SK-N-SH (cell line): ENCODE results near the gene TAB2. TPM values are rescaled to one million over a fixed set of nuclear protein-coding genes. Genes with fewer than 3 reads are reported as not detected.

Experiments used
- CTCF ChIA-PET: fragments of 300-600, 350-600 bp; formaldehyde crosslinking; extraction: SDS; loops from one replicate; lab custom pipeline; 2021; lab: Yijun Ruan, JAX
- POLR2A ChIA-PET: fragments of 350-600 bp; sonication (Branson Sonifier 250); formaldehyde crosslinking; extraction: SDS; loops from one replicate; lab custom pipeline; 2020; ENCODE audit warnings: antibody characterized with exemption, inconsistent platforms; lab: Yijun Ruan, JAX
- DNase-seq: peaks from one replicate; pipeline ENCODE4 v3.0.0; 2012
- H2AFZ ChIP-seq: fragments of 200-600 bp; sonication (generic); 2 replicates; pipeline ENCODE4 v1.8.1; 2016; ENCODE audit warnings: antibody characterized with exemption, mild to moderate bottlenecking, low read depth
- H3F3A ChIP-seq: fragments of 200-600 bp; sonication (generic); replicated peaks from 2 replicates; pipeline ENCODE3; 2016; ENCODE audit warnings: antibody characterized with exemption, mild to moderate bottlenecking; ENCODE audit not compliant: insufficient read depth
- H3K27ac ChIP-seq, 2 experiments: fragments of 200-500 bp in 1 of 2; fragments of 200-600 bp in 1 of 2; sonication (Bioruptor generic) in 1 of 2; sonication (generic), shearing (Covaris generic) in 1 of 2; 2 replicates each; pipeline versions ENCODE4 v1.5.1 to v1.6.1; 2014 to 2016; ENCODE audit warnings: low read depth in 2 of 2, inconsistent platforms in 1 of 2, low read length in 1 of 2, mild to moderate bottlenecking in 1 of 2, mixed read lengths in 1 of 2
- H3K27me3 ChIP-seq: fragments of 200-600 bp; sonication (generic), shearing (Covaris generic); 2 replicates; pipeline ENCODE4 v1.6.1; 2016; ENCODE audit warnings: mixed run types; ENCODE audit not compliant: insufficient read depth
- H3K36me3 ChIP-seq, 2 experiments: fragments of 200-500 bp in 1 of 2; fragments of 200-600 bp in 1 of 2; sonication (Bioruptor generic) in 1 of 2; sonication (generic) in 1 of 2; replicated peaks in 1 of 2; 2 replicates each; pipeline versions ENCODE3 to v1.5.1; 2014 to 2016; ENCODE audit warnings: low read length in 1 of 2, mild to moderate bottlenecking in 1 of 2; ENCODE audit not compliant: insufficient read depth in 2 of 2, control insufficient read depth in 1 of 2
- H3K4me1 ChIP-seq, 2 experiments: fragments of 200-500 bp in 1 of 2; fragments of 200-600 bp in 1 of 2; sonication (Bioruptor generic) in 1 of 2; sonication (generic), shearing (Covaris generic) in 1 of 2; 2 replicates each; pipeline versions ENCODE4 v1.5.1 to v1.6.1; 2014 to 2016; ENCODE audit warnings: low read depth in 1 of 2, low read length in 1 of 2, mixed run types in 1 of 2; ENCODE audit not compliant: insufficient read depth in 2 of 2, control insufficient read depth in 1 of 2
- H3K4me2 ChIP-seq: fragments of 200-600 bp; sonication (generic), shearing (Covaris generic); 2 replicates; pipeline ENCODE4 v1.6.1; 2017; ENCODE audit warnings: mixed run types
- H3K4me3 ChIP-seq, 2 experiments: fragments of 200-500 bp in 1 of 2; fragments of 200-600 bp in 1 of 2; sonication (Bioruptor generic) in 1 of 2; sonication (generic), shearing (Covaris generic) in 1 of 2; 2 replicates each; pipeline versions ENCODE4 v1.5.1 to v1.8.1; 2014 to 2016; ENCODE audit warnings: low read depth in 2 of 2, inconsistent platforms in 1 of 2, low read length in 1 of 2, mild to moderate bottlenecking in 1 of 2, mixed read lengths in 1 of 2, moderate library complexity in 1 of 2
- H3K79me2 ChIP-seq: fragments of 200-600 bp; sonication (generic); 2 replicates; pipeline ENCODE4 v1.8.1; 2017; ENCODE audit warnings: mild to moderate bottlenecking; ENCODE audit not compliant: insufficient read depth
- H3K9ac ChIP-seq: fragments of 200-600 bp; sonication (generic); 2 replicates; pipeline ENCODE4 v1.6.1; 2017; ENCODE audit warnings: mixed run types
- H3K9me2 ChIP-seq: fragments of 200-600 bp; sonication (generic); 2 replicates; pipeline ENCODE4 v1.6.1; 2017; ENCODE audit warnings: mixed run types
- H3K9me3 ChIP-seq: fragments of 200-600 bp; sonication (generic); 2 replicates; pipeline ENCODE4 v1.6.1; 2017; ENCODE audit warnings: mixed run types, mild to moderate bottlenecking, moderate library complexity
- H4K20me1 ChIP-seq: fragments of 200-600 bp; sonication (generic); 2 replicates; pipeline ENCODE4 v1.6.1; 2017; ENCODE audit warnings: mild to moderate bottlenecking, mixed run types; ENCODE audit not compliant: insufficient read depth
- EP300 ChIP-seq, 2 experiments: IDR thresholded peaks; 2 replicates each; pipeline versions ENCODE4 v1.4.0 to v1.6.1; 2012; ENCODE audit warnings: borderline replicate concordance in 1 of 2, low read depth in 1 of 2, low read length in 1 of 2
- FOXJ3 ChIP-seq: sonication (generic); formaldehyde crosslinking; IDR thresholded peaks from 2 replicates; pipeline ENCODE4 v1.5.1; 2020; ENCODE audit warnings: mild to moderate bottlenecking, missing genetic modification reagents
- FOXM1 ChIP-seq: IDR thresholded peaks from 2 replicates; pipeline ENCODE4 v1.4.0; 2012; ENCODE audit warnings: low read depth, mild to moderate bottlenecking
- GABPA ChIP-seq: IDR thresholded peaks from 2 replicates; pipeline ENCODE4 v1.4.0; 2012; ENCODE audit warnings: low read depth, mild to moderate bottlenecking
- GATA2 ChIP-seq: sonication (generic); formaldehyde crosslinking; IDR thresholded peaks from 2 replicates; pipeline ENCODE4 v1.5.0; 2020; ENCODE audit warnings: mild to moderate bottlenecking, missing genetic modification reagents
- MEF2A ChIP-seq: IDR thresholded peaks from 2 replicates; pipeline ENCODE4 v1.4.0; 2012; ENCODE audit warnings: low read depth, borderline replicate concordance
- NFIC ChIP-seq: IDR thresholded peaks from 2 replicates; pipeline ENCODE4 v1.4.0; 2012; ENCODE audit warnings: borderline replicate concordance
- POLR2AphosphoS5 ChIP-seq: IDR thresholded peaks from 2 replicates; pipeline ENCODE4 v1.6.1; 2012; ENCODE audit warnings: low read depth, low read length
- RAD21 ChIP-seq: IDR thresholded peaks from 2 replicates; pipeline ENCODE4 v1.6.1; 2012; ENCODE audit warnings: mild to moderate bottlenecking, low read length
- RXRA ChIP-seq: IDR thresholded peaks from 2 replicates; pipeline ENCODE4 v1.4.0; 2012; ENCODE audit warnings: low read depth, mild to moderate bottlenecking, borderline replicate concordance
- SIN3A ChIP-seq: IDR thresholded peaks from 2 replicates; pipeline ENCODE4 v1.6.1; 2012; ENCODE audit warnings: low read depth, mild to moderate bottlenecking, low read length, moderate library complexity, borderline replicate concordance
- YY1 ChIP-seq: IDR thresholded peaks from 2 replicates; pipeline ENCODE4 v1.4.0; 2012; ENCODE audit warnings: low read depth, mild to moderate bottlenecking
- WGBS: methylation state at CpG from one replicate; pipeline ENCODE4 v1.1.6; 2017; ENCODE audit warnings: low lambda C conversion rate; 5-methylcytosine and 5-hydroxymethylcytosine counted together
- polyA plus RNA-seq, 3 experiments: library from polyadenylated mRNA; depleted of rRNA; stranded (reverse); fragments of >200 nt; gene quantifications; 2 replicates each; pipeline ENCODE4 v1.2.3, GENCODE V29; 2012
- TF ChIP-seq, protein P1 (sequence below): IDR thresholded peaks from 2 replicates; pipeline ENCODE4 v1.6.1; 2012; ENCODE audit warnings: mild to moderate bottlenecking, low read depth, low read length, moderate library complexity
- TF ChIP-seq, protein P2 (sequence below): fragments of 150-350 bp; IDR thresholded peaks from 2 replicates; pipeline ENCODE4 v1.6.1; 2016; ENCODE audit warnings: mild to moderate bottlenecking, low read depth, low read length
- TF ChIP-seq, protein P3 (sequence below): IDR thresholded peaks from 2 replicates; pipeline ENCODE4 v1.4.0; 2012; ENCODE audit warnings: low read depth

Gene TAB2
- polyA plus RNA-seq, 1 of the 3 experiments (the other 2 are of a cell fraction): 24.4 TPM

DNA sequence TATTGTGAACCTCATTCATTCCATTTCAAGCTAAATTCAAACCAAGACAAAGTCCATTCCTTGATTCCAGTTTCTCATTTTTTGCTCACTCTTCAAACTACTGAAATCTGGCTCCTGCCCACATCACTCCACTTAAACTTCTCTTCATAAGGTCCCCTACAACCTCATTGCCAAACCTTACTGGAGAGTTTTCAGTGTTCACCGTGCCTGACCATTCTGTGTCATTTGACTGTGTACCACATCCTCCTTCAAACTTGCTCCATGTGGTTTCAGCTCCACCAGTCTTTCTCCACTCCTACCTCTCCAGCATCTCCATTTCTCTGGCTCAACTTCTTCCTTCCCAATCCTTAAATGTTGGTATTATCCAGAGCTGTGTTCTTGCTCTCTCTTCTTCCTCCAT is 38.5 kb upstream of the TAB2 start (continued):
- TF ChIP-seq, protein P1, sequence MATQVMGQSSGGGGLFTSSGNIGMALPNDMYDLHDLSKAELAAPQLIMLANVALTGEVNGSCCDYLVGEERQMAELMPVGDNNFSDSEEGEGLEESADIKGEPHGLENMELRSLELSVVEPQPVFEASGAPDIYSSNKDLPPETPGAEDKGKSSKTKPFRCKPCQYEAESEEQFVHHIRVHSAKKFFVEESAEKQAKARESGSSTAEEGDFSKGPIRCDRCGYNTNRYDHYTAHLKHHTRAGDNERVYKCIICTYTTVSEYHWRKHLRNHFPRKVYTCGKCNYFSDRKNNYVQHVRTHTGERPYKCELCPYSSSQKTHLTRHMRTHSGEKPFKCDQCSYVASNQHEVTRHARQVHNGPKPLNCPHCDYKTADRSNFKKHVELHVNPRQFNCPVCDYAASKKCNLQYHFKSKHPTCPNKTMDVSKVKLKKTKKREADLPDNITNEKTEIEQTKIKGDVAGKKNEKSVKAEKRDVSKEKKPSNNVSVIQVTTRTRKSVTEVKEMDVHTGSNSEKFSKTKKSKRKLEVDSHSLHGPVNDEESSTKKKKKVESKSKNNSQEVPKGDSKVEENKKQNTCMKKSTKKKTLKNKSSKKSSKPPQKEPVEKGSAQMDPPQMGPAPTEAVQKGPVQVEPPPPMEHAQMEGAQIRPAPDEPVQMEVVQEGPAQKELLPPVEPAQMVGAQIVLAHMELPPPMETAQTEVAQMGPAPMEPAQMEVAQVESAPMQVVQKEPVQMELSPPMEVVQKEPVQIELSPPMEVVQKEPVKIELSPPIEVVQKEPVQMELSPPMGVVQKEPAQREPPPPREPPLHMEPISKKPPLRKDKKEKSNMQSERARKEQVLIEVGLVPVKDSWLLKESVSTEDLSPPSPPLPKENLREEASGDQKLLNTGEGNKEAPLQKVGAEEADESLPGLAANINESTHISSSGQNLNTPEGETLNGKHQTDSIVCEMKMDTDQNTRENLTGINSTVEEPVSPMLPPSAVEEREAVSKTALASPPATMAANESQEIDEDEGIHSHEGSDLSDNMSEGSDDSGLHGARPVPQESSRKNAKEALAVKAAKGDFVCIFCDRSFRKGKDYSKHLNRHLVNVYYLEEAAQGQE: no peak
- no peak for TF ChIP-seq EP300 (IDR thresholded peaks at IDR 0.05; ENCODE audit: borderline replicate concordance in 1 of 2, low read depth in 1 of 2, low read length in 1 of 2)
- TF ChIP-seq, all 33 proteins: peak for 0

DNA sequence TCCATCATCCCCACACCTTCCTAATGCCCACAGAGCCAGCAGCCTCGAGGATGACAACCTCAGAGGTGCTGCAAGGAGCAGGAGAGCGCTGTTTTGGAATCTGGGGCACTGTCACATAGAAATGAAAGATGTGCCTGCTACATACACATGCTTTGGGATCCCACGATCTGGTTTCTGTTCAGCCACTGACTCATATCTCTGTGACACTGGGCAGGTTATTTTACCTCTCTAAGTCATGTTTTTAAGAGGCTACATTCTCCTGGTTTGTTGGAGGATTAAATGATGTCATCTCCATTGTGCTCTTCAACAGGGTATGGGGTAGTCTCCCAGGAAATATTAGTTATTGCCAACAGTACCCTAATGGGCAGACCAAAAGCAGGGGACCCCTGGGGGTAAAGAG is 32.6 kb upstream of the TAB2 start:
- ChIA-PET CTCF (no interaction called here), POLR2A (no interaction called here)
- H3K27me3 ChIP-seq: no peaks in the 10 kb centered on the region
- no peaks in the 10 kb centered on the region for H3F3A ChIP-seq
- no peaks in the 10 kb centered on the region for H3K9me3 ChIP-seq
- no peaks in the 10 kb centered on the region for H3K36me3 ChIP-seq
- no peak overlapping the region for H2AFZ ChIP-seq
- no peak overlapping the region for H3K27ac ChIP-seq
- 36% methylated on average over 2 of the region's 3 CpGs for WGBS
- no peak overlapping the region for H3K9ac ChIP-seq
- peaks cover 0 to 3% of the 10 kb centered on the region in 2 experiments; a peak in 1 of 4 replicates for H3K4me1 ChIP-seq
- no peak overlapping the region for H3K4me2 ChIP-seq
- H4K20me1 ChIP-seq: no peaks in the 10 kb centered on the region
- no peak overlapping the region for H3K4me3 ChIP-seq
- no peaks in the 10 kb centered on the region for H3K9me2 ChIP-seq
- TF ChIP-seq, protein P2, sequence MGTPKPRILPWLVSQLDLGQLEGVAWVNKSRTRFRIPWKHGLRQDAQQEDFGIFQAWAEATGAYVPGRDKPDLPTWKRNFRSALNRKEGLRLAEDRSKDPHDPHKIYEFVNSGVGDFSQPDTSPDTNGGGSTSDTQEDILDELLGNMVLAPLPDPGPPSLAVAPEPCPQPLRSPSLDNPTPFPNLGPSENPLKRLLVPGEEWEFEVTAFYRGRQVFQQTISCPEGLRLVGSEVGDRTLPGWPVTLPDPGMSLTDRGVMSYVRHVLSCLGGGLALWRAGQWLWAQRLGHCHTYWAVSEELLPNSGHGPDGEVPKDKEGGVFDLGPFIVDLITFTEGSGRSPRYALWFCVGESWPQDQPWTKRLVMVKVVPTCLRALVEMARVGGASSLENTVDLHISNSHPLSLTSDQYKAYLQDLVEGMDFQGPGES: no peak
- TF ChIP-seq SIN3A (no peak), FOXM1 (no peak), GATA2 (no peak), RAD21 (no peak), FOXJ3 (CRISPR knock-in tag) (no peak), MEF2A (no peak), NFIC (no peak), GABPA (no peak), POLR2AphosphoS5 (no peak), YY1 (no peak), RXRA (no peak)
- TF ChIP-seq, protein P1: no peak
- TF ChIP-seq, protein P3, sequence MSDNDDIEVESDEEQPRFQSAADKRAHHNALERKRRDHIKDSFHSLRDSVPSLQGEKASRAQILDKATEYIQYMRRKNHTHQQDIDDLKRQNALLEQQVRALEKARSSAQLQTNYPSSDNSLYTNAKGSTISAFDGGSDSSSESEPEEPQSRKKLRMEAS: no peak
- H3K79me2 ChIP-seq: no peaks in the 10 kb centered on the region
- DNase-seq: no peak
